ENCODE data around the gene TNRC6C. TPM values are rescaled to one million over a fixed set of nuclear protein-coding genes. Genes with fewer than 3 reads are reported as not detected.

Gene TNRC6C, protein sequence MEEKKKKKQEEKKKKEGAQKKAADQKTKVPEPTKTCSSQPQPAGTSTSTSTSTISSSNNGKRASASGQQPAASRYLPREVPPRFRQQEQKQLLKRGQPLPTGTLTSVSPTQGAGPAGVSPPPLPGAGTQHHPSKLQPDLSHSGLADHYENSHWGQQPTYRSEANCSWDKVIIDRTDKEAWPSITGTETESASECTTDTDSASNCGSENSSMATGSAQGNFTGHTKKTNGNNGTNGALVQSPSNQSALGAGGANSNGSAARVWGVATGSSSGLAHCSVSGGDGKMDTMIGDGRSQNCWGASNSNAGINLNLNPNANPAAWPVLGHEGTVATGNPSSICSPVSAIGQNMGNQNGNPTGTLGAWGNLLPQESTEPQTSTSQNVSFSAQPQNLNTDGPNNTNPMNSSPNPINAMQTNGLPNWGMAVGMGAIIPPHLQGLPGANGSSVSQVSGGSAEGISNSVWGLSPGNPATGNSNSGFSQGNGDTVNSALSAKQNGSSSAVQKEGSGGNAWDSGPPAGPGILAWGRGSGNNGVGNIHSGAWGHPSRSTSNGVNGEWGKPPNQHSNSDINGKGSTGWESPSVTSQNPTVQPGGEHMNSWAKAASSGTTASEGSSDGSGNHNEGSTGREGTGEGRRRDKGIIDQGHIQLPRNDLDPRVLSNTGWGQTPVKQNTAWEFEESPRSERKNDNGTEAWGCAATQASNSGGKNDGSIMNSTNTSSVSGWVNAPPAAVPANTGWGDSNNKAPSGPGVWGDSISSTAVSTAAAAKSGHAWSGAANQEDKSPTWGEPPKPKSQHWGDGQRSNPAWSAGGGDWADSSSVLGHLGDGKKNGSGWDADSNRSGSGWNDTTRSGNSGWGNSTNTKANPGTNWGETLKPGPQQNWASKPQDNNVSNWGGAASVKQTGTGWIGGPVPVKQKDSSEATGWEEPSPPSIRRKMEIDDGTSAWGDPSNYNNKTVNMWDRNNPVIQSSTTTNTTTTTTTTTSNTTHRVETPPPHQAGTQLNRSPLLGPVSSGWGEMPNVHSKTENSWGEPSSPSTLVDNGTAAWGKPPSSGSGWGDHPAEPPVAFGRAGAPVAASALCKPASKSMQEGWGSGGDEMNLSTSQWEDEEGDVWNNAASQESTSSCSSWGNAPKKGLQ (N-terminal part only)
- total RNA-seq: 10 to 100 TPM; 64.4 to 64.5 TPM
- total RNA-seq: 112 to 123 reads per million in 2 donors

DNA sequence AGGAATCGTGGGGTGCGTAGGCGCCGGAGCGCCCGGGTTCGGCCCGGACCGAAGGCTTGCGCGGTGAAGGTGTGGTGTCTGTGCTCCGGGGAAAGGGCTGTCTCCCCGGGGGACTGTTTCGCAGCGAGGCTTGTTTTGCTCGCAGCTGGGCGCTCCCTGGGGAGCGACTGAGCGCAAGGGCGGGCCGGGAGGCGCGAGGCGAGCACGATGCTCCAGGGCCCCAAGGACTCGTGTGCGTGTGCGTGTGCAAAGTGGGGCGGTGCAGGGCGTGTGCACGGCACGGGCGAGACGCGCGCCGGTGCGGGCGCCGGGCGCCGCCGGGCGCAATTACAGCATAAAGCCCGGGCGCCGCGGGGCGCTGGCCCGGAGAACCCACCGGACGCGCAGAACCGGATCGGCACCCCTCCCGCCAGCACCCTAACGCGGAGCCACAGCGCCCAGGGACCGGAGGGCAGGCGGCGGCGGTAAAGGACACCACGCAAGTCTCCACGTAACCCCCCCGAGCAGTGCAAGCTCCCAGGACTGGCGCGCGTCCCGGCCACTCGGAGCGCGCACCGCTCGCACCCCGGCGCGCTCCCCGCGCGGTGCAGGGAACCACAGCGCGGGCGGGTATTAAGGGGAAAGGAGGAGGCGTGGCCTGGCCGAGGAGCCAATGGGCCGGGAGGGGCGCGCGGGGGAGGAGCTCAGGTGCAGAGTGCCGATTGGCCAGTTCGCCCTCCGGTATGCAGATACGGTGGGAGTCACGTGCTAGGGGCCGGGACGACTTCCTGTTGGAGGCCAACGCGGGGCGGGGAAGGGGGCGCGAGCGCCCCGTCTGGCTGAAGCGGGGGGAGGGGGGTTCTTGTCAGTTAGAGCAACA, at the start of gene TNRC6C:
TNRC6C (plus strand) TSS at position 847 of the 859 bp plus-strand sequence. CDS start 45,504 bp downstream, outside the sequence.
- Mint-ChIP-seq H3K36me3 (ENCODE audit: low read depth) (peaks cover 3% of the 10 kb centered on the region), H3K27ac (peak within 1 kb of the TSS; percentile 97), H3K4me1 (peaks cover 36% of the 10 kb centered on the region), H3K27me3 (no peaks in the 10 kb centered on the region), H3K4me3 (peak within 1 kb of the TSS; percentile 99)
- H3K9me3 ChIP-seq (ENCODE audit: control insufficient read depth, low read length, poor library complexity, severe bottlenecking): no peaks in the 10 kb centered on the region
- ATAC-seq (peak; percentile 90), DNase-seq (peak; percentile 99 to 100 (median 99))

DNA sequence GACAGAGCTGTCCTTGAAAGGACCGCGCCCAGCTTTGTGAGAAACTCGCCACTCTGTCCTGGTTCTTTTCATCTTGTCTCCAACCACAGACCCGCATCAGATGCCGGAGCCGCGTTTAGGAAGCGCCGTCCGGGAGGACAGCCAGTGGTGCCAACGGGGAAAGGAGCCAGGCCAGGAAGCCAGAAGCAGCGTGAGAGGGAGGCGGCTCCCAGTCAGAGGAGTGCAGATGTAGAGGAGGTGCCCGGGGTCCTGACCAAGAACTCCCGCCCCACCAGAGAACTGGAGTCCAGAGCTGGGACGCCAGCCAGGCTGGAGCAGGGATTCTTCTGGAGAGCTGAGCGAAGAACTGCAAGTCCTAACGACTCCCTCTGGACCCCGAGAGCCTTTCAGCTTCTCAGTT, 49.3 kb upstream of the TNRC6C start:
- Mint-ChIP-seq H3K27ac (no peak overlapping the region), H3K4me3 (no peak overlapping the region), H3K4me1 (no peaks in the 10 kb centered on the region), H3K36me3 (ENCODE audit: low read depth) (no peaks in the 10 kb centered on the region), H3K27me3 (peaks cover 20% of the 10 kb centered on the region)
- DNase-seq (no peak), ATAC-seq (no peak)
- H3K9me3 ChIP-seq (ENCODE audit: control insufficient read depth, low read length, poor library complexity, severe bottlenecking): no peaks in the 10 kb centered on the region

DNA sequence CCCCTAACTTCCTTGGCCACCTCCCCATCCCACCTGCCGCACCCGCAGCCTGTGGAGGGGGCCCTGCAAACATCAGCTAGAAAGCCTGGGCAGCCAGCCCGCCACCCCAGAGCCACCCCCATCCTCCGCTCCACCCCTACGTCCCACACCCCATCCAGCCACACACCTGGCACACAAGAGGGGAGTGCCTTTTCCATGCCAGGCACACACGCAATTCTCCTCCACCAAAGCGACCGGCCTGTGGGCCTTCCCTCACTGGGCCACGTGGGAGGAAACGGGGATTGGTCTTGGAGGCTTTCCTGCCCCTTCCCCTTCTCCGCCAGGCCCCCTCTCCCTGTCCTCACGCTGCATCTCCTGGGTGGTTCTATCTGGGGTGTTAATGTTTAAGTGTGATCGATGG, 48.7 kb upstream of the TNRC6C start:
- ATAC-seq: no peak
- Mint-ChIP-seq H3K27me3 (peaks cover 26% of the 10 kb centered on the region), H3K4me1 (peaks cover 2% of the 10 kb centered on the region), H3K36me3 (ENCODE audit: low read depth) (no peaks in the 10 kb centered on the region), H3K27ac (no peak overlapping the region), H3K4me3 (no peak overlapping the region)
- no peak for DNase-seq
- H3K9me3 ChIP-seq (ENCODE audit: control insufficient read depth, low read length, poor library complexity, severe bottlenecking): no peaks in the 10 kb centered on the region

DNA sequence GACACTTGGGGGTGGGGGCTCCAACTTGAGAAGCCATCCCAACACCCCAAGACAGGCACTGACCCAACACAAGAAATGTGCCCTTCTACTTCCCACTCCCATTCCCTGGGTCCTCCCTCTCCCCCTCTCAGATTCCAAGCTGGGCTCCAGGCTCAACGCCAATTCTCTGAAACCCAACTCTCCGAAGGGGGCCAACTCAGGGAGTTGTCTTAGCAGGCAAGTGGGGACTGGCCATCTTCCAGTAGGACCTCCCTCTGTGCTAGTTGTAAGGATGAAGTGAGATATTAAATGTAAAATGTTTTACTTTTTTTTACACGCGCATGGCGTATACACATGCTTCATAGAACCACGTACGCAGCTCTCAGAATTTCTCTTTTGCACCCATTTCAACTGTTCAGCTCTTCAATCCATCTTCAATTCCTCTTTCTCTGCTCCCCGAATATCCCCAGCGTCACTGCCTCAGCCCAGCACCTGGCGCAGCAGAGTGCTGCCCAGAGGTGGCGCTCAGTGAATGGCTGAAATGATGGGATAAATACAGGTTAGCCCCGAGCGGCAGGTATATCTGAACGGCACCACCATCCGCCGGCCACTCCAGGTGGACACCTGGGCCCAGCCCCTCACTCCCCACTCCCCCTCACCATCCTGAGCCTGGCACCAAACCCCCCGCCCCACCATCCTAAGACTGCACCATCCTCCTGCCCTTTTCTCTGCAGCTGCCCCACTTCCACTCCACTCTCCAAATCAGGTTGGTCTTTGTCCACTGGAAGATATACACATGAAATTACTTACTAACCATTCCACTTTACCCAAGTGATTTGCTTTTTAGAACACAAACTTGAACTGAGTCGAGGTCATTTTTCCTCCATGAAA, 43.9 kb upstream of the TNRC6C start:
- H3K36me3 Mint-ChIP-seq (ENCODE audit: low read depth): no peaks in the 10 kb centered on the region
- ATAC-seq (peak; percentile 40), DNase-seq (no peak)
- H3K4me3 Mint-ChIP-seq: no peak overlapping the region
- no peaks in the 10 kb centered on the region for H3K9me3 ChIP-seq (ENCODE audit: control insufficient read depth, low read length, poor library complexity, severe bottlenecking)
- H3K27me3 Mint-ChIP-seq: peaks cover 57% of the 10 kb centered on the region
- H3K27ac Mint-ChIP-seq: no peak overlapping the region
- H3K4me1 Mint-ChIP-seq: peaks cover 13% of the 10 kb centered on the region

DNA sequence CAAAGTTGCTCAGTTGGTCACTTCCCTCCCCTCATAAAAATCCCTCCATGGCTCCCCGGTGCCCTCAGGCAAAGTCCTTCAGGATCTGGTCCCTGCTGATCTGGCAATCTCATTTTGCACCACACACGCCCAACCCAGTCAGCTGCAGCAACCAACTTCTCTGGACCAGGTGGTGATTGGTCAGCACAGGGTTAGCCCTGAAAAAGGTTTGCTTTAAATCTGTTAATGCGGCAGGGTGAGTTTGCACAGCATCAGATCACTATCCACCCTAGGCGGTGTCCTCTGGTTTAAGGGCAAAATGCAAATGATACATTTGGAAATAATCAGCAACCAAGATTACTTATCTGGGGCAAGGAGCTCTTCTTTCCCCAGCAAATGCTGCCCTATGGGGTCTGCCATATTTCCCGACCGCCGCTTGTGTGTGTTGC, 42.9 kb upstream of the TNRC6C start:
- no peaks in the 10 kb centered on the region for H3K36me3 Mint-ChIP-seq (ENCODE audit: low read depth)
- no peak for DNase-seq
- peaks cover 13% of the 10 kb centered on the region for H3K4me1 Mint-ChIP-seq
- H3K4me3 Mint-ChIP-seq: no peak overlapping the region
- H3K27me3 Mint-ChIP-seq: peaks cover 53% of the 10 kb centered on the region
- no peak overlapping the region for H3K27ac Mint-ChIP-seq
- H3K9me3 ChIP-seq (ENCODE audit: control insufficient read depth, low read length, poor library complexity, severe bottlenecking): no peaks in the 10 kb centered on the region
- no peak for ATAC-seq

DNA sequence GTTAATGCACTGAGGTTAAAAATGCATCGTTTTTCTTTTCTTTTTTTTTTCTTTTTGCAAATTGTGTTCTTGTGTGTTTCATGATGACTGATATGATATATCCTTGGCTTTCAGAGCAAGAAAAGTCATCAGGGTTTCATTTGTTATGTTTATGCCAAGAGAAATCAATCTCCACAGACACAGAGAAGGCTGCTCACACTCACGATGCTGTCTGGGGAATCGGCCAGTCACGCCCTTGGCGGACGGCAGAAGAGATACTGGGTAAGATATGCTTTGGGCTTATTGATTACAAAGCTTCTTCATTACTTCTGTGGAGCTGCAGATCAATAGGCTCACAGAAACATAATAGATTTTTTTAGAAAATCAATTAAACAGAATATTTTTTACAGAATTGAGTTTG, 42.2 kb upstream of the TNRC6C start:
- no peaks in the 10 kb centered on the region for H3K9me3 ChIP-seq (ENCODE audit: control insufficient read depth, low read length, poor library complexity, severe bottlenecking)
- Mint-ChIP-seq H3K27ac (no peak overlapping the region), H3K4me1 (peaks cover 13% of the 10 kb centered on the region), H3K36me3 (ENCODE audit: low read depth) (no peaks in the 10 kb centered on the region), H3K27me3 (peaks cover 53% of the 10 kb centered on the region), H3K4me3 (no peak overlapping the region)
- DNase-seq: no peak
- no peak for ATAC-seq

DNA sequence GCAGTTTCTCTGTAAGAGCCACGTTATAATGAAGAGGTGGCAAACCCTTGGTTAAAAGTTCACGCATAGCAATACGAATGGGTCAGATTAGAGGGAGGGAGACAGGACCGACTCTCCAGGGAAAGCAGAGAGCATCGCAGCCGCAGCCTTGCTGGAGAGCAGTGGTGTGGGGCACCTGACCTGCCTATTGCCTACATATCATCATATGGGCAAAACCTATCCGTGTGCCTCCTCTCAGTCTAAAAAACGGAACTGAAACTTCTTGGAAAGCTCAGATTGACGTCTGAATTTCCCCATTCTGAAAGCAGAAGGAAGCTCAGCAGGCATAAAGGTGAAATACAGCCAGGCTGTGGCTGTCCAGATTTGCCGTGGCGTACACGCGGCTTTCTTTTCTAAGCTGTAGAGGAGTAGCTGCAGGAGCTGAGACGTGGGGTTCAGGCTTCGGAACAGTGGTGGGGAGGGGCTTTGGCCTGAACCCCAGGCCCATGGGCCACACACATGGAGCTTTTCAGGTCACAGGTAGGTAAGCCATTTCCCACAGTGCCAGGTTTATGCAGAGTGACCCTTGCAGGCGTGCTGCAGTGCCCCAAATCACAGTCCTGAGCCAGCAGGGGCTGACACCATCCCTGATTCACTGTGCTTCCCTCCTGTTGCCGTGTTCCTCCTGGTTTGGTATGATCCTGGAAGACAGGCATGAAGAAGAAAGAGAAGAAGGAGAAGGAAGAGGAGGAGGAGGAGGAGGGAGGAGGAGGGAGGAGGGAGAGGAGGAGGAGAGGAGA, 41.6 kb upstream of the TNRC6C start:
- no peaks in the 10 kb centered on the region for H3K36me3 Mint-ChIP-seq (ENCODE audit: low read depth)
- H3K4me3 Mint-ChIP-seq: peak overlapping the region; percentile 65
- no peak for DNase-seq
- H3K27me3 Mint-ChIP-seq: peaks cover 53% of the 10 kb centered on the region
- peak overlapping the region; percentile 32 for H3K27ac Mint-ChIP-seq
- no peaks in the 10 kb centered on the region for H3K9me3 ChIP-seq (ENCODE audit: control insufficient read depth, low read length, poor library complexity, severe bottlenecking)
- ATAC-seq: peak; percentile 73
- H3K4me1 Mint-ChIP-seq: peaks cover 13% of the 10 kb centered on the region

DNA sequence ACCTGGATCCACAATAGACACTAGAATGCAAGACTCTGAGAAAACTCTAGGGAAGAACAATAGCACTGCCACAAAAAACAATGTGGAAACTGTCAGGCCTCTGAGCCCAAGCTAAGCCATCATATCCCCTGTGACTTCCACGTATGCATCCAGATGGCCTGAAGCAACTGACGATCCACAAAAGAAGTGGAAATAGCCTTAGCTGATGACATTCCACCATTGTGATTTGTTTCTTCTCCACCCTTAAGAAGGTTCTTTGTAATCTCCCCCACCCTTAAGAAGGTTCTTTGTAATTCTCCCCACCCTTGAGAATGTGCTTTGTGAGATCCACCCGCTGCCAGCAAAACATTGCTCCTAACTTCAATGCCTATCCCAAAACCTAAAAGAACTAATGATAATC, 39.2 kb upstream of the TNRC6C start:
- Mint-ChIP-seq H3K27ac (no peak overlapping the region), H3K27me3 (peaks cover 51% of the 10 kb centered on the region), H3K4me1 (peaks cover 13% of the 10 kb centered on the region), H3K36me3 (ENCODE audit: low read depth) (no peaks in the 10 kb centered on the region), H3K4me3 (no peak overlapping the region)
- DNase-seq (no peak), ATAC-seq (no peak)
- H3K9me3 ChIP-seq (ENCODE audit: control insufficient read depth, low read length, poor library complexity, severe bottlenecking): no peaks in the 10 kb centered on the region

DNA sequence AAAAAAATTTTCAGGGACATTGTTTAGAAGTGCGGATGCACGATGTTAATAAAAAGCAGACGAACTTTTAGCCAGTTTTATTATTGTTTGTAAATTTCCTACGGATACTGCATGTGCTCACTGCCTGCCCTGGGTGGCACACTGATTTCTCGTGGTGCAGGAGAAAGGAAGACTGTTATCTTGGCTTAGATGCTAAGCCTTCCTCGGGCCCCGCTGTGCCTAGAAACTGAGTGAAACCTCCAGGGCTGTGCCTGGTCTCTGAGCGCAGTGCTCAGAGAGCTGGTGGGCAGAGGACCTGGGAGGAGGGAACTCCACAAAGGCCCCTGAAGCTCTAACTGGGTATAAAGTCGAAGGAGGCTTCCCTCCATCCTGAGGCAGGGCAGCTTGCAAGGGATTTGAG, 35.4 kb upstream of the TNRC6C start:
- DNase-seq (no peak), ATAC-seq (no peak)
- Mint-ChIP-seq H3K27me3 (peaks cover 24% of the 10 kb centered on the region), H3K27ac (no peak overlapping the region), H3K4me1 (peaks cover 4% of the 10 kb centered on the region), H3K36me3 (ENCODE audit: low read depth) (no peaks in the 10 kb centered on the region), H3K4me3 (no peak overlapping the region)
- H3K9me3 ChIP-seq (ENCODE audit: control insufficient read depth, low read length, poor library complexity, severe bottlenecking): no peaks in the 10 kb centered on the region

DNA sequence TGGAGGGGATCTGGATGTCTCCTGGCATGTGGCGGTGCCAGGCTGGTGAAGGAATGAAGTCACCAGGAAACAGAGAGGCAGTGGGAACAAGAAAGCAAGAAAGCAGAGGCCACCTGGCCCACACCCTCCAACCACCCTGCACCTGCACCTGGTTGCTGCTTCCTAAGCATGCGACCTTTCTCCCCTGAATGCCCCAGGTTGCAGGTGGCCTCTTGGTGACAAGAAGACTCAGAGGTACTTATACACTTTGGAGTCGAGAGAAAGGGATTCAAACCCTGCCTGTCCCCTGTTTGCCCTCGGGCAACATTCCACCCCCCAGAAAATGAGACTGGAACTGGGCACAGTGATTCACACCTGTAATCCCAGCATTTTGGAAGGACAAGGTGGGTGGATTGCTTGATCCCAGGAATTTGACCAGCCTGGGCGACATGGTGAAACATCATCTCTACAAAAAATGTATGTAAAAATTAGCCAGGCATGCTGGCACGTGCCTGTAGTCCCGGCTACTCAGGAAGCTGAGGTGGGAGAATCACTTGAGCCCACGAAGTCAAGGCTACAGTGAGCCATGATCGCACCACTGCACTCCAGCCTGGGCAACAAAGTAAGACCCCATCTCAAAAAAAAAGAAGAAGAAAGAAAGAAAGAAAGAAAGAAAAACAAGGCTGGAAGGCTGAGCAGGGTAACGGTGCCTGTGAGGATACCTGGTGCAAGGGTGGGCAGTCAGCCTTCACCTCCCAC, 34.6 kb upstream of the TNRC6C start:
- peaks cover 19% of the 10 kb centered on the region for H3K27me3 Mint-ChIP-seq
- H3K4me3 Mint-ChIP-seq: no peak overlapping the region
- peaks cover 6% of the 10 kb centered on the region for H3K4me1 Mint-ChIP-seq
- no peaks in the 10 kb centered on the region for H3K9me3 ChIP-seq (ENCODE audit: control insufficient read depth, low read length, poor library complexity, severe bottlenecking)
- no peaks in the 10 kb centered on the region for H3K36me3 Mint-ChIP-seq (ENCODE audit: low read depth)
- ATAC-seq (no peak), DNase-seq (no peak)
- no peak overlapping the region for H3K27ac Mint-ChIP-seq

All from T-helper 17 cell (primary cell).